HFFc6 (cell line): Measurements from ENCODE around the gene FLOT2. TPM values are rescaled to one million over a fixed set of nuclear protein-coding genes. Genes with fewer than 3 reads are reported as not detected.

Experiments
- DNase-seq: peaks from one replicate; pipeline ENCODE4 v3.0.0-alpha.2; 2018
- H3K27ac Mint-ChIP-seq: 2 replicates; pipeline ENCODE4 v1.8.0; 2020; ENCODE audit warnings: mild to moderate bottlenecking, mixed read lengths
- H3K27me3 Mint-ChIP-seq: 2 replicates; pipeline ENCODE4 v1.8.0; 2021; ENCODE audit warnings: mild to moderate bottlenecking, moderate library complexity, mixed read lengths; ENCODE audit not compliant: insufficient read depth
- H3K36me3 Mint-ChIP-seq: 2 replicates; pipeline ENCODE4 v1.8.0; 2021; ENCODE audit warnings: low read depth, mixed read lengths
- H3K4me1 Mint-ChIP-seq: 2 replicates; pipeline ENCODE4 v1.8.0; 2020; ENCODE audit warnings: low read depth, mixed read lengths
- H3K4me3 Mint-ChIP-seq: 2 replicates; pipeline ENCODE4 v1.8.0; 2020; ENCODE audit warnings: mild to moderate bottlenecking, moderate library complexity, mixed read lengths
- H3K9me3 Mint-ChIP-seq: 2 replicates; pipeline ENCODE4 v1.8.0; 2020; ENCODE audit warnings: mild to moderate bottlenecking, mixed read lengths
- microRNA-seq: library from miRNA; unstranded; fragments of <30 nt; microRNA quantifications from one replicate; pipeline ENCODE4, GENCODE V29; 2019
- total RNA-seq, 6 experiments: library from RNA; stranded (reverse); fragmentation: NEBNext Ultra II Directional; extraction: Animal tissue kit (Norgen Biotek cat#: 25700); gene quantifications; 2 replicates in 1 of 6; 3 replicates in 5 of 6; pipeline ENCODE4 v1.2.3, GENCODE V29; 2021
- TF ChIP-seq, protein P1 (sequence below): fragments of 200-600 bp; sonication (generic); IDR thresholded peaks from 2 replicates; pipeline ENCODE4 v1.5.0; 2021; ENCODE audit warnings: antibody characterized with exemption, mild to moderate bottlenecking

The FLOT2 gene
- total RNA-seq, 6 experiments from 2014 or later: 46.7 to 85.7 (median 77.9) TPM

DNA sequence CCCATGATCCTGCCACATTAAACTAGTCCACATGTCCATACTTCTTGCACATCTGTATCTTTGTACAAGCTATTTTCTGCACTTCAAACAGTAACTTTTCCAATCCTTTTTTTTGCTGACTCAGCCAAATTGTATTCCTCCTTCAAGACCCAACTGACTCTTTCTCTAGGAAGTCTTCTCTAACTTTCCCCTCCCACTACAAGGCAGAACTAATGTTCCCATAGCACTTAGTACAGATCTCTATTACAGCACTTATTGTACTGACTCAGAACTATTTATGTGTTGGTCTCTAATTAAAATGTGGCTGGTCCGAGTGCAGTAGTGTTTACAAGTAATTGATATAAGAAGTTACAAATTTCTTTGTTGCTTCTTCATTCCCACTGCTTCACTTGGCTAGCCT is 63.1 kb downstream of the FLOT2 start:
- TF ChIP-seq, protein P1, sequence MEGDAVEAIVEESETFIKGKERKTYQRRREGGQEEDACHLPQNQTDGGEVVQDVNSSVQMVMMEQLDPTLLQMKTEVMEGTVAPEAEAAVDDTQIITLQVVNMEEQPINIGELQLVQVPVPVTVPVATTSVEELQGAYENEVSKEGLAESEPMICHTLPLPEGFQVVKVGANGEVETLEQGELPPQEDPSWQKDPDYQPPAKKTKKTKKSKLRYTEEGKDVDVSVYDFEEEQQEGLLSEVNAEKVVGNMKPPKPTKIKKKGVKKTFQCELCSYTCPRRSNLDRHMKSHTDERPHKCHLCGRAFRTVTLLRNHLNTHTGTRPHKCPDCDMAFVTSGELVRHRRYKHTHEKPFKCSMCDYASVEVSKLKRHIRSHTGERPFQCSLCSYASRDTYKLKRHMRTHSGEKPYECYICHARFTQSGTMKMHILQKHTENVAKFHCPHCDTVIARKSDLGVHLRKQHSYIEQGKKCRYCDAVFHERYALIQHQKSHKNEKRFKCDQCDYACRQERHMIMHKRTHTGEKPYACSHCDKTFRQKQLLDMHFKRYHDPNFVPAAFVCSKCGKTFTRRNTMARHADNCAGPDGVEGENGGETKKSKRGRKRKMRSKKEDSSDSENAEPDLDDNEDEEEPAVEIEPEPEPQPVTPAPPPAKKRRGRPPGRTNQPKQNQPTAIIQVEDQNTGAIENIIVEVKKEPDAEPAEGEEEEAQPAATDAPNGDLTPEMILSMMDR: no peak
- Mint-ChIP-seq H3K36me3 (peaks cover 18% of the 10 kb centered on the region), H3K27me3 (no peaks in the 10 kb centered on the region), H3K4me3 (no peak overlapping the region), H3K27ac (no peak overlapping the region), H3K9me3 (no peaks in the 10 kb centered on the region), H3K4me1 (peaks cover 16% of the 10 kb centered on the region)
- DNase-seq: no peak

Small RNA genes lying within 50 kb of the gene (microRNA-seq; reads per million reads assigned to microRNA genes)
- not detected for gene MIR451B

Other genes with a start within 250 kb of the FLOT2 start
- 10 to 100 TPM; 65.8 to 96.8 (median 71.5) TPM for gene SDF2, start 235.8 kb downstream of the FLOT2 start, total RNA-seq
- gene SUPT6H, start 235.5 kb downstream of the FLOT2 start, total RNA-seq: 10 to 100 TPM; 72.7 to 79.7 (median 74.0) TPM
- 1 to 10 TPM in 1 of 6 experiments, under 1 TPM in 5; 0.60 to 1.1 (median 0.70) TPM for gene PROCA1, start 185.8 kb downstream of the FLOT2 start, total RNA-seq
- 100 to 1,000 TPM; 161 to 219 (median 192) TPM for gene RAB34, start 179.9 kb downstream of the FLOT2 start, total RNA-seq
- gene RPL23A, start 177.7 kb downstream of the FLOT2 start, total RNA-seq: 1,000 to 10,000 TPM; 1,227 to 1,529 (median 1,391) TPM
- gene TLCD1, start 171.5 kb downstream of the FLOT2 start, total RNA-seq: 10 to 100 TPM in 4 of 6 experiments, 1 to 10 TPM in 2; 8.0 to 14.6 (median 11.3) TPM
- gene NEK8, start 168.9 kb downstream of the FLOT2 start, total RNA-seq: 1 to 10 TPM; 1.9 to 3.1 (median 2.5) TPM
- 10 to 100 TPM; 48.0 to 61.3 (median 53.8) TPM for gene TRAF4, start 153.7 kb downstream of the FLOT2 start, total RNA-seq
- gene FAM222B, start 54.9 kb downstream of the FLOT2 start, total RNA-seq: 10 to 100 TPM; 14.5 to 17.2 (median 16.6) TPM
- gene ERAL1, start 42.7 kb downstream of the FLOT2 start, total RNA-seq: 10 to 100 TPM; 43.3 to 55.1 (median 46.1) TPM
- gene DHRS13, start 5.3 kb upstream of the FLOT2 start, total RNA-seq: 1 to 10 TPM; 1.5 to 3.0 (median 2.2) TPM
- gene PHF12, start 53.8 kb upstream of the FLOT2 start, total RNA-seq: 10 to 100 TPM; 26.4 to 33.6 (median 29.8) TPM
- not detected for gene SEZ6, start 108.3 kb upstream of the FLOT2 start, total RNA-seq
- gene PIPOX, start 145.4 kb upstream of the FLOT2 start, total RNA-seq: under 1 TPM; 0.17 to 0.73 (median 0.44) TPM